GM12872 (cell line): ENCODE data around the gene CAMK1.

Experiments
- TF ChIP-seq, protein P1 (sequence below): IDR thresholded peaks from 3 replicates; pipeline ENCODE4 v1.5.1; 2011; ENCODE audit warnings: low read depth, mild to moderate bottlenecking, low read length, moderate library complexity; ENCODE audit not compliant: insufficient read depth

CAMK1 gene

GRCh38 chr3:9712415-9712814 is 57.3 kb downstream of the CAMK1 start:
- TF ChIP-seq, protein P1, sequence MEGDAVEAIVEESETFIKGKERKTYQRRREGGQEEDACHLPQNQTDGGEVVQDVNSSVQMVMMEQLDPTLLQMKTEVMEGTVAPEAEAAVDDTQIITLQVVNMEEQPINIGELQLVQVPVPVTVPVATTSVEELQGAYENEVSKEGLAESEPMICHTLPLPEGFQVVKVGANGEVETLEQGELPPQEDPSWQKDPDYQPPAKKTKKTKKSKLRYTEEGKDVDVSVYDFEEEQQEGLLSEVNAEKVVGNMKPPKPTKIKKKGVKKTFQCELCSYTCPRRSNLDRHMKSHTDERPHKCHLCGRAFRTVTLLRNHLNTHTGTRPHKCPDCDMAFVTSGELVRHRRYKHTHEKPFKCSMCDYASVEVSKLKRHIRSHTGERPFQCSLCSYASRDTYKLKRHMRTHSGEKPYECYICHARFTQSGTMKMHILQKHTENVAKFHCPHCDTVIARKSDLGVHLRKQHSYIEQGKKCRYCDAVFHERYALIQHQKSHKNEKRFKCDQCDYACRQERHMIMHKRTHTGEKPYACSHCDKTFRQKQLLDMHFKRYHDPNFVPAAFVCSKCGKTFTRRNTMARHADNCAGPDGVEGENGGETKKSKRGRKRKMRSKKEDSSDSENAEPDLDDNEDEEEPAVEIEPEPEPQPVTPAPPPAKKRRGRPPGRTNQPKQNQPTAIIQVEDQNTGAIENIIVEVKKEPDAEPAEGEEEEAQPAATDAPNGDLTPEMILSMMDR = no peak

GRCh38 chr3:9710174-9710739 is 59.5 kb downstream of the CAMK1 start:
- TF ChIP-seq, protein P1 = no peak
